ENCODE results near the gene QRICH1.
A peak's percentile ranks its signal among the peaks of the same experiment; 100 is the strongest.

GRCh38 chr3:49007771-49008528 is 85.9 kb downstream of the QRICH1 start:
- TF ChIP-seq CTCF (IDR thresholded peaks at IDR 0.05 in 8 of 11, conservative IDR thresholded peaks at IDR 0.05 in 3 of 11) (peak in 2 of 11 experiments; percentile 13 to 26), POLR2A (IDR thresholded peaks at IDR 0.05) (no peak), POLR2AphosphoS5 (IDR thresholded peaks at IDR 0.05) (no peak)
